Hematopoietic multipotent progenitor cell (in vitro differentiated cells): ENCODE results near the gene OGT. TPM values are rescaled to one million over a fixed set of nuclear protein-coding genes. Genes with fewer than 3 reads are reported as not detected.
"Not testable (repeated sequence)": the region's sequence is repeated elsewhere in the genome, so short reads cannot be mapped to it uniquely, and the experiment has no call there.

Experiments used
- DNase-seq, 3 donors: peaks; one replicate each; pipeline ENCODE4 v3.0.0-alpha.2; 2011 to 2015; ENCODE audit warnings: low read depth in 2 of 3, low spot score in 2 of 3
- total RNA-seq: library from RNA; depleted of rRNA; stranded (reverse); fragments of >200 nt; gene quantifications from one replicate; pipeline ENCODE4 v1.2.3, GENCODE V29; 2012

Gene OGT
- total RNA-seq, 1 donor: 295 TPM

GRCh38 chrX:71537743-71538142 is 4.8 kb downstream of the OGT start:
- DNase-seq: no peak

- DNase-seq: no peak
Measured at GRCh38 chrX:71540801-71541200, 7.9 kb downstream of the OGT start.

GRCh38 chrX:71541210-71542022 is 8.5 kb downstream of the OGT start:
- DNase-seq: no peak

- DNase-seq: no peak
Measured at GRCh38 chrX:71542411-71542810, 9.5 kb downstream of the OGT start.

- DNase-seq: no peak
Measured at GRCh38 chrX:71542825-71543224, 9.9 kb downstream of the OGT start.

- DNase-seq: no peak
Measured at GRCh38 chrX:71543316-71543715, 10.4 kb downstream of the OGT start.

GRCh38 chrX:71545364-71545763 is 12.5 kb downstream of the OGT start:
- no peak for DNase-seq

- no peak for DNase-seq
Measured at GRCh38 chrX:71546879-71547278, 14.0 kb downstream of the OGT start.

- DNase-seq: no peak
Measured at GRCh38 chrX:71547339-71547738, 14.4 kb downstream of the OGT start.

- no peak for DNase-seq
Measured at GRCh38 chrX:71549986-71550385, 17.1 kb downstream of the OGT start.

- no peak for DNase-seq
Measured at GRCh38 chrX:71550578-71550977, 17.7 kb downstream of the OGT start.

GRCh38 chrX:71556036-71556435 is 23.1 kb downstream of the OGT start:
- DNase-seq: no peak

- no peak for DNase-seq
Measured at GRCh38 chrX:71558920-71559319, 26.0 kb downstream of the OGT start.

- not testable (repeated sequence) for DNase-seq
Measured at GRCh38 chrX:71559773-71560172, 26.9 kb downstream of the OGT start.

- no peak for DNase-seq
Measured at GRCh38 chrX:71563921-71564320, 31.0 kb downstream of the OGT start.

- DNase-seq: no peak
Measured at GRCh38 chrX:71565474-71566041, 32.7 kb downstream of the OGT start.

GRCh38 chrX:71571390-71571789 is 38.5 kb downstream of the OGT start:
- not testable (repeated sequence) for DNase-seq

- no peak for DNase-seq
Measured at GRCh38 chrX:71573590-71573989, 40.7 kb downstream of the OGT start.

- DNase-seq: no peak
Measured at GRCh38 chrX:71577682-71578081, 44.8 kb downstream of the OGT start.

GRCh38 chrX:71578253-71579135 is 45.6 kb downstream of the OGT start, which contains the start of gene GCNA:
Gene GCNA (plus strand): TSS chrX:71578437. CDS start chrX:71580822, 2,385 bp downstream.
- DNase-seq: no peak
